AG08396 (cell line): ENCODE measurements around the gene ZNF540.
"Not testable (repeated sequence)": the region's sequence is repeated elsewhere in the genome, so short reads cannot be mapped to it uniquely, and the experiment has no call there.

ENCODE experiments used
- DNase-seq: peaks from one replicate; pipeline ENCODE4 v3.0.0; 2012; ENCODE audit warnings: low spot score, mixed read lengths

ZNF540 gene

GRCh38 chr19:37594304-37594981 is at the start of gene ZNF540, which contains the start of gene ZNF571:
ZNF540 (plus strand) TSS chr19:37594876; CDS start chr19:37598448, 3,572 bp downstream.
ZNF571 (minus strand) TSS chr19:37594792; CDS start chr19:37586676, 8,116 bp downstream.
- peak; percentile 89 for DNase-seq

- DNase-seq: peak; percentile 96
Observed at GRCh38 chr19:37551129-37551993, 43.3 kb upstream of the ZNF540 start.

GRCh38 chr19:37563518-37563917 is 31.2 kb upstream of the ZNF540 start:
- no peak for DNase-seq

GRCh38 chr19:37564624-37565369 is 29.9 kb upstream of the ZNF540 start:
- no peak for DNase-seq

- DNase-seq: no peak
Observed at GRCh38 chr19:37565370-37565669, 29.4 kb upstream of the ZNF540 start.

- DNase-seq: no peak
Observed at GRCh38 chr19:37572203-37572602, 22.5 kb upstream of the ZNF540 start.

- DNase-seq: no peak
Observed at GRCh38 chr19:37583340-37583739, 11.3 kb upstream of the ZNF540 start.

GRCh38 chr19:37593996-37594303 is 726 bp upstream of the ZNF540 start:
- no peak for DNase-seq

GRCh38 chr19:37594982-37595382 is 306 bp downstream of the ZNF540 start:
- DNase-seq: peak; percentile 45

GRCh38 chr19:37635076-37636056 is 40.7 kb downstream of the ZNF540 start:
- no peak for DNase-seq

- peak; percentile 16 for DNase-seq
Observed at GRCh38 chr19:37654118-37654517, 59.4 kb downstream of the ZNF540 start.

GRCh38 chr19:37654629-37655300 is 60.1 kb downstream of the ZNF540 start:
- DNase-seq: peak; percentile 50

GRCh38 chr19:37655301-37655688 is 60.6 kb downstream of the ZNF540 start, which contains the start of gene ZFP30:
ZFP30 (minus strand) TSS chr19:37655465; CDS start chr19:37647822, 7,643 bp downstream.
- peak; percentile 92 for DNase-seq

- DNase-seq: peak; percentile 92
Observed at GRCh38 chr19:37655689-37656371, 61.2 kb downstream of the ZNF540 start.

- not testable (repeated sequence) for DNase-seq
Observed at GRCh38 chr19:37657157-37657556, 62.5 kb downstream of the ZNF540 start.
